ENCODE measurements around the gene OSBPL3.

OSBPL3 gene

GRCh38 chr7:24949884-24950283 is 30.1 kb downstream of the OSBPL3 start:
- DNase-seq = no peak

GRCh38 chr7:24948739-24949138 is 31.2 kb downstream of the OSBPL3 start:
- DNase-seq = no peak

DNA sequence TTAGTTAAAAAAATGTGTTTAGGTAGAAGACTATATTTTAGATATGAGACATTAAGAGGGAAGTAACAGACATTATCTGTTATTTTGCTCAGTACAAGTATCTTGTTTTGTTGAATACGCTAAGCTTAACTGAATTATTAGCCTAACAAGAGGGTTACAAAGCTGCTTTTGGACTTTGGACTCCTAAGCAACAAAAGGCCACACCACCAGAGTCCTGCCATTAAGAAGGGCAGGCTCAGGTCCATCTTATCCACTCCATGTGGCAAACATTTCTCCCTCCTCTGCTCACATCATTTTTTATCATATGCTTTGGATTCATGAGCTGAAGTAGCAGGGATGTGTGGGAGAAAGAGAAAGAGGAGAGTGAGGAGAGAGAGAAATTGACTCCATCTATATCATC is 33.5 kb downstream of the OSBPL3 start:
- DNase-seq = no peak

- DNase-seq = no peak
Measured at GRCh38 chr7:24945899-24946298, 34.1 kb downstream of the OSBPL3 start.

- DNase-seq = no peak
Measured at GRCh38 chr7:24943096-24943948, 36.7 kb downstream of the OSBPL3 start.

GRCh38 chr7:24942226-24942625 is 37.8 kb downstream of the OSBPL3 start:
- no peak for DNase-seq

DNA sequence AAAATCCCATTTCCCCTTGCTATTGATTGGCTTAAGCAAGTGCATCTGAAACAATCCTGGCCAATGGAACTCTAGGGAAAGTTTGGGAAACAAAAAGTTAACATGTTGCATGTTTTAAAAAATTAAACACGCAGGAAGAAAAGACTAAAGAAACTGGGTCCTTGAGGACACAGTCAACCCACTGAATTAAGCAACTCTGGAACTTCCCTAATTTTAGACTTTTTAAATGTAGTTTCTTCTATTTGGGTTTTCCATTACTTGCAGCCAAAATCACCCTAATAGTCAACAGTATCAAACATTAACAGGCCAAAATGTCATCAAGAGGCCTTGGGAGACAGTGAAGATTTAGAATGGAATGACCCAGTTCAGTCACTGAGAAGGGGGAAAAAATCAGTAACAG is 40.6 kb downstream of the OSBPL3 start:
- DNase-seq = no peak

DNA sequence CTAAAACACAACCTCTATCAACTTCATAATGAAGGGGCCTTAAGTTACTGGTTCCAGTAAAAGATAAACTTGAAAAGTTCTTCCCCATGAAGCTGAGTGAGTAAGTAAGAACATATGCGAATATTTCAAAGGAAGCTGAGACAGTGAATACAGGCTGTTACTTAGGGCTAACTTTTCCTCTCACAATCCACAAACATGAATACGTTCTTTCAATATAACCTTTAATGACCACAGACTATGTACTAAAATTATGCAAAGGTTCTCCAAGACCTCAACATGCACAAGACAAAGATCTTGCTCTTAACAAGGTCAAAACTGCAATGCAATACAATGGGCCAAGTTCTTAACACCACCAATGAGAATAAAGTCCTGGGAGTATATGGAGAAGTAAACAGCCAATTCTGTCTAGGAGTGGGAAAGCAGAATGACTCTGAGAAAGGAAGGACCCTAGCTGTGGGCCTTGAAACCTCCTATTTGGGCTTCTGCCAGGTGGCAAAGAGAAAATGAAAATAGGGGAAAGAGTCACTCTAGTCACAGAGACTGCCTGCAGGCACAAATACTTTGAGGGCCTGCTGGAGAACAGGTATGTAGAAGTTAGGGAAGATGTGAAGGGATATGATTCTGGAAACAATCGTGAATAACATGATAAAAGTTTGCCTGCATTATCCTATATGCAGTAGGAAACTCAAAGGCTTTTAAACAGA is 43.7 kb downstream of the OSBPL3 start:
- DNase-seq = no peak

GRCh38 chr7:24933298-24933697 is 46.7 kb downstream of the OSBPL3 start:
- DNase-seq = no peak

DNA sequence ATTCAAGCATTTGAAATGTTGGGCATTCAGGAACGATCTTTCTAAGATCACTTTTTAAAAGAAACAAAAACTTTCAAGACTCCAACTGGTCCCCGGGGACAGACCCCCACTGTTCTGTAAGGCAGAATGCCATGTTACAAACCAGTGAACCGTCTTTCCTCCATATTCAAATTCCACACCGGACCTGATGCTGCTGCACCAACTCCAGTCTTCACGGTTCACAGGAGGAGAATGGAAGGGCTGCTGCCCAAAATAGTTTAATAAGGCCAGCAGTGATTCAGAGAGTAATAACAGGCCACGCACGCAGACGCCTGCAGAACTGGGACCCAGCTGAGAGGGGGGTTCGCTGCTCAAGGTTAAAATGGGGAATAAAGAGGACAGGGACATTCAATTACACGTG is 47.2 kb downstream of the OSBPL3 start:
- no peak for DNase-seq

DNA sequence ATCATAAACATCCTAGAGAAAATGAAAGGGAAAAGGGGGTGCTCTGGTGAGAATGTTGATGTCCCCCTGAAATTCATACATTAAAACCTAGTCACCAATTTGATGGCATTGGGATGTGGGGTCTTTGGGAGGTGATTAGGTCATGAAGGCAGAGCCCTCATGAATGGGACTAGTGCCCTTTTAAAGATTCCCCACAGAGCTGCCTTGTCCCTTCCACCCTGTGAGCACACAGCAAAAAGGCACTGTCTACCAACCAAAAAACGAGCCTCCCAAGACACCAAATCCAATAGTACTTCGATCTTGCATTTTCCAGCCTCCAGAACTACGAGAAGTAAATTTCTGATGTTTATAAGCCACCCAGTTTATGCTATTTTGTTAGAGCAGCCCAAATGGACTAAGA is 47.6 kb downstream of the OSBPL3 start:
- DNase-seq = no peak

GRCh38 chr7:24931844-24932243 is 48.1 kb downstream of the OSBPL3 start:
- no peak for DNase-seq

- no peak for DNase-seq
Measured at GRCh38 chr7:24930856-24931255, 49.1 kb downstream of the OSBPL3 start.

- no peak for DNase-seq
Measured at GRCh38 chr7:24926623-24927524, 53.1 kb downstream of the OSBPL3 start.

DNA sequence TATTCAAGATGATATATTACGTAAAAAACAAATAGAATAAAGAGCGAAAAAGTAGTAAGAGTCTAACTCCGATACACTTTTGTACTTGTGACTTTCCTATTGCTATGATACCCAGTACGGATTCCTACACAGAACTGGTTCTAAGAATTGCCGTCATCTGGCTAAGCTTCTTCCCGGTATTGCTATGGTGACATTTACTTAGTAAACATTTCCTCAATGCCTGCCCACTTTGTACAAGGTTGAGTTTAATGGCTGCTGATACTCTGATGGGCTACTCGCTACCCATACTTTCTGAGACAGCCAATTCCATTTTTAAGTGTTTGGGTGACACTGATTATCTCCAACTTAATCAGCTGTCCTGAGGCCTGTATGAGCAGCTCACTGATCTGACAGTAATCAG is 55.6 kb downstream of the OSBPL3 start:
- no peak for DNase-seq

- DNase-seq = no peak
Measured at GRCh38 chr7:24923172-24923865, 56.7 kb downstream of the OSBPL3 start.

DNA sequence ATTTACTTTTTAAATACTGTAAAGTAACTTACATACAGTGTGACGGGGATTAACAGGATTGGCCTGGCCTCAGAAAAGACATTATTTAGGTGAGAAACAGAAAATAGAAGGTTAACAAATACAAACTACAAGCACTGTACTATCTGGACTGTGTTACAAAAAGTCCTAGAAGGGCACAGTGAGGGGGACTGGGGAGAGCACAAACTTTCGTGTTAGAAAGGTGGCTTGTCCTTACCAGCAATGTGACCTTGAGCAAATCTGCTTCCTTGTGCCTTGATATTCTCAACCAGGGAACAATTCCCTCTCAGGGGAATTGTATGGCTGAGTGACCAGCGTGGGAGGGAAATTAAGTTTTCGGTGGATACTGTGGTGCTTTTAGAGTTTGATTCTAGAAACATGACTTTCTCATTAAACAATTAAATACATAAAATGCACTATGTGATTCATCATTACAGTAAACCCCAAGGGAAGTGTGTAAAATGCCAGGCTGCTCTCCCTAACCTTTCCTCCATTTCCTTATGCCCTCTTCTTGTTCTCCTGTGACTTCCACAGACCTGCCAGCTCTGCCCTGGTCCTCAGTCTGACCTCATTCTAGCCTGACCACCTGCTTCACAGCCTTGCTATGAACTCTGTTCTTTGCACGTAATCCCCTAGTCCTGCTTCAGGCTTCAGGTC is 57.7 kb downstream of the OSBPL3 start:
- no peak for DNase-seq

- no peak for DNase-seq
Measured at GRCh38 chr7:24921362-24921679, 58.7 kb downstream of the OSBPL3 start.

DNA sequence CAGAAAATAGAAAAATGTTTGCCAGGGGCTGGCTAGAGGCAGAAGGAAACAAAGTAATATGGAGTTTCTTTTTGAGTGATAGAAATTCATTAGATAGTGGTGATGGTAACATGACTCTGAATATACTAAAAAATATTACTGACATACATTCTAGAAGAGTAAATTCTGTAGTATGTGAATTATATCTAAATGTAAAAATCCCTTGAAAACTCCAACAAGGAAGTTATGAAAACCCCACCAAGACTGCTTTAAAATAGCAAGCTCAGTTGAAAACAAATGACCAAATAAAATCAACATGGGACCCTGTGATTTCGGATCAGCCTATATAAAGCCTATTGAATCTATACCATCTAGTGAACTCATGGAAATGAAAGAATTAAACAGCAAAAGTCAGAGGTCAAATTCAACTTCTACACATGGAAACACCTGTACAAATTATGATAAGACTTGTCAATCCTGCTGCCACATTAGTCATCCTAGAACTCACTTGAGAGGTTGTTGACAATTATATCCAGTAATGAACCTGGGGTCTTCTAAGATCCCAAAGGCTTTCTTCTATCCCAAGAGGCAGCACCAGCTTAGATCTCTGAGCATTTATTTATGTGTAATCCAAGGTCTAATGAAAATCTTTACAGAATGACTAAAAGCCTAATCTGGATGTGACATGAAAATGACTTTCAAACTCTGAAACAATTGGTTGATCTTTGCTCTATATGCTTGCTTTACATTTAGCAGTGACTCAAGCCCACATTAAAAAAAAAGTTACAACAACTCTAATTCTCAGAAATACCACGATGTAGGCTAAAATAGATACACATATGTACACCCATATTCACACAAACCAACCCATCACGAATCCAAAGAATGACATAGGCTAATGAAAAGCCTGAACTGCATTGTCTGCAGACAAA is 59.3 kb downstream of the OSBPL3 start:
- DNase-seq = no peak

DNA sequence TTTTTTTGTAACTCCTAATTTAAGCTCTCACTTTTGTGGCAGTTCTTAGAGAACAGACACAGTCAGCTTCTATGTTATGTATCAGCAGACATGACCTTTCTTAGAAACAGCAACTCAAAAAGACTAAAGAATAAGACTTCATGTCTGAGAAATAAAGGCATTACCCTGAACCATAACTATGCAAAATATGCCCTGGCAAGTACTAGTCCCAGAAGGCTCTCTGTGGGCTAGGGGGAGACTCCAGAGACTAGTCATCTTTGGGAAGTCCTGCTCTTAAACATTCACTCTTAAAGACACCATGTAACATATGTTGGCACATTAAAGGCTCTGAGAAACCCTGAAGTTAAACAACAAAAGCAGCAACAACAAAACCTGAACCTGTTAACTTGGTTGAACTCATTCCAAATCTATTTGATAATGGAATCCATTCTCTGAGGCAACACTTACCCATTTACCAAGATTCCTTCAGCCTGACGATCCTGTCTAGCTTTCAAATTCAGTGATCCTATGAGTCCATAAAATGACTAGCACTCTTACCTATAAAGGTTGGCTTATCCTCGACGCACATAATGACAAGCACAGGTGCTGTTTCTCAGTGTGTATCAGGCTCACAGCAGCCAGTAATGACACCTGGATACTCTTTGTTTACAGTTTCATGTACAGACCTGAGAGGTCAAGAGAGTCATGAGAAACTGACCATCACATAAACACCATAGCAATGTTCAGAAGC is 62.3 kb downstream of the OSBPL3 start:
- no peak for DNase-seq
